GM21786 (cell line): ENCODE results near the gene MTHFSD.

Source experiments
- ATAC-seq: cut with Tn5 transposase; IDR thresholded peaks from one replicate; pipeline ENCODE4 v1.9.1; 2021; ENCODE audit not compliant: unreplicated experiment

Gene MTHFSD

GRCh38 chr16:86571530-86571915 is 16.5 kb upstream of the MTHFSD start:
- ATAC-seq: no peak

DNA sequence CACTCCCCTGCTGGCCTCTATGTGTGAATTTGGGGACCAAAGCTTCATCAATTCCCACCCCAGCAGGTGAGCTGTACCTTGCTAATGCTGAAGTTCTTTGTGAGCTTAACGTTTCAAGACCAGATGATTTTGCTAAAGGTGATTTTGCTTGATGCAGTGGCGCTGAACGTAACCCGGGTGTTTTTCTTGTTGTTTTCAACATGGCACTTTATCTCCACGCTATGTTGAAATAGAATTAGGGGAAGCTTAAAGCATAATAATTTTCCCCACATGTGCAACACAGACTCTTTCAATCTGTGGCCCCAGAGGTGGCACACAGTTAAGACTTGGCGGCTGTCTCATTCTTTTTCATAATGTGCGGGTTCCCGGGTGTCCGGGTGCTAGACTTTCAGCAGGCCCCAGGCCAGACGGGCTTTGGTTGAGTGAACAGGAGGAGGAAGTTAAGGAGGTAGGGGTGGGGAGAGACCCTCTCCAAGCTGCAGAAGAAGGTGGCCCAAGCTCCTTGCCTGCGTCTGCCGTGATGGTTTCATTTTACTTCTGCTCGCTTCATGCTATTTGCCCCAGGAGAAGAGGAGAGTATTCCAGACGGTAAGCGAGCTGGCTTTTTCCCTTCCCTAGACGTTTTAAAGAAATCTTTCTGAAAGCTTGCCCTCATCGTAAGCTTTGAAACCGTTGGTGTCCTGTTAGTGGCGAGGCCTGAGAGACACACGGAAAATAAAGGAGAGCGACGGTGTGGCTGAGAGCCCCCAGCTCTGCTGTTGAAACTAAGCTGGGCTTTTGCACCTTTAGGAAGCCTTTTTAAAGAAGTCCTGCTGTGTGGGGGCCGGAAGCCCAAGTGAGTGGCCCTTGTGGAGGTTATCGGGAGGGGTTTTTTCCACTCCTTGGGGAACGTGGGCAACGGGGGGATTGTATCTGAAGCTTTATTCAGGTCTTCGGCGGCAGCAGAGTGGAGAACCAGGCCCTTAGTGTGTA is 15.8 kb upstream of the MTHFSD start:
- ATAC-seq: no peak

GRCh38 chr16:86569701-86570447 is 14.8 kb upstream of the MTHFSD start:
- no peak for ATAC-seq

- ATAC-seq: no peak
Observed at GRCh38 chr16:86568677-86569623, 13.9 kb upstream of the MTHFSD start.

DNA sequence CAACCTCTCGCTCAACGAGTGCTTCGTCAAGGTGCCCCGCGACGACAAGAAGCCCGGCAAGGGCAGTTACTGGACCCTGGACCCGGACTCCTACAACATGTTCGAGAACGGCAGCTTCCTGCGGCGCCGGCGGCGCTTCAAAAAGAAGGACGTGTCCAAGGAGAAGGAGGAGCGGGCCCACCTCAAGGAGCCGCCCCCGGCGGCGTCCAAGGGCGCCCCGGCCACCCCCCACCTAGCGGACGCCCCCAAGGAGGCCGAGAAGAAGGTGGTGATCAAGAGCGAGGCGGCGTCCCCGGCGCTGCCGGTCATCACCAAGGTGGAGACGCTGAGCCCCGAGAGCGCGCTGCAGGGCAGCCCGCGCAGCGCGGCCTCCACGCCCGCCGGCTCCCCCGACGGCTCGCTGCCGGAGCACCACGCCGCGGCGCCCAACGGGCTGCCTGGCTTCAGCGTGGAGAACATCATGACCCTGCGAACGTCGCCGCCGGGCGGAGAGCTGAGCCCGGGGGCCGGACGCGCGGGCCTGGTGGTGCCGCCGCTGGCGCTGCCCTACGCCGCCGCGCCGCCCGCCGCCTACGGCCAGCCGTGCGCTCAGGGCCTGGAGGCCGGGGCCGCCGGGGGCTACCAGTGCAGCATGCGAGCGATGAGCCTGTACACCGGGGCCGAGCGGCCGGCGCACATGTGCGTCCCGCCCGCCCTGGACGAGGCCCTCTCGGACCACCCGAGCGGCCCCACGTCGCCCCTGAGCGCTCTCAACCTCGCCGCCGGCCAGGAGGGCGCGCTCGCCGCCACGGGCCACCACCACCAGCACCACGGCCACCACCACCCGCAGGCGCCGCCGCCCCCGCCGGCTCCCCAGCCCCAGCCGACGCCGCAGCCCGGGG is 12.9 kb upstream of the MTHFSD start:
- no peak for ATAC-seq

GRCh38 chr16:86566966-86567700 is 12.1 kb upstream of the MTHFSD start:
- no peak for ATAC-seq

DNA sequence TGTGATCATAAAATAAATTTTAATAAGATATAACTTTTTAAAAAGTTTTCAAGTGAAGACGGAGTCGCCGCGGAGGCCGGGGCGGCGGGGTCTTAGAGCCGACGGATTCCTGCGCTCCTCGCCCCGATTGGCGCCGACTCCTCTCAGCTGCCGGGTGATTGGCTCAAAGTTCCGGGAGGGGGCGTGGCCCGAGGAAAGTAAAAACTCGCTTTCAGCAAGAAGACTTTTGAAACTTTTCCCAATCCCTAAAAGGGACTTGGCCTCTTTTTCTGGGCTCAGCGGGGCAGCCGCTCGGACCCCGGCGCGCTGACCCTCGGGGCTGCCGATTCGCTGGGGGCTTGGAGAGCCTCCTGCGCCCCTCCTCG is 11.5 kb upstream of the MTHFSD start, which contains the start of gene FOXC2:
FOXC2 (plus strand) TSS at position 229 of the 365 bp plus-strand sequence. CDS start 507 bp downstream, outside the sequence.
- ATAC-seq: no peak

DNA sequence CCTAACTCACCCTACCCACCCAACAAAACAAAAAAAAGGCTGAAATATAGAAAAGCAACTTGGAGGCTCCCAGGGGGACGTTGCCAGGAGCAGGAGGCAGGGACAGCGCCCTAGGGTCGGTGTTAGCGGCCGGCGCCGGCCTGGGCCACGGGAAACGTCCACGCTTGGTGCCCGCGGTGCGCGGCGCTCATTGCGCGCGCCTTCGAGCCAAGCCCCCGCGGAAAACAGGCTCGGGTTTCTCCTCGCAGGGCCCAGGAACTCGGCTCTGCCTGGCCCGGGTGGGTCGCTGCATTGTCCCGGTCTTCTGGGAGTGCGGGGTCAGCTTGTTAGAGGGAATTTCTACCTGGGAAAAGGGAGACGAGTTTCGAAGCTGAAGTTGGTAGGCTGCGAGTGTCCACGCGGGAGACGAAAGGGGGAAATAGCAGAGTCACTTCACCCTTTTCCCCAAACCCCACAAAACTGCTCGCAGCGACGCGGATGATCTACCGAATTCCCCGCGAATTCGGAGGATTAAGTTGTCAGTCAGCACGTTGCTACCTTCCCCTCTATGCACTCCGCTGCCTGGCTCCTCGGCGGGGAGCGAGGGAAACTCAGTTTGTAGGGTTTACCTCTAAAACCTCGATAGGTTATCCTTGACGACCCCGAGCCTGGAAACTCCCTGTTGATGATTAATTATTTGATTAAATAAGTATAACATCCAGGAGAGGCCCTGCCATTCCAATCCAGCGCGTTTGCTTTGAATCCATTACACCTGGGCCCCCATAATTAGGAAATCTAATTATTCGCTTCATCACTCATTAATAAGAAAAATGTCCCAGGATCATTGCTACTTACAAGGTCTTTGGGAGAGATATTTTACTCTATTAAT is 10.8 kb upstream of the MTHFSD start:
- no peak for ATAC-seq

DNA sequence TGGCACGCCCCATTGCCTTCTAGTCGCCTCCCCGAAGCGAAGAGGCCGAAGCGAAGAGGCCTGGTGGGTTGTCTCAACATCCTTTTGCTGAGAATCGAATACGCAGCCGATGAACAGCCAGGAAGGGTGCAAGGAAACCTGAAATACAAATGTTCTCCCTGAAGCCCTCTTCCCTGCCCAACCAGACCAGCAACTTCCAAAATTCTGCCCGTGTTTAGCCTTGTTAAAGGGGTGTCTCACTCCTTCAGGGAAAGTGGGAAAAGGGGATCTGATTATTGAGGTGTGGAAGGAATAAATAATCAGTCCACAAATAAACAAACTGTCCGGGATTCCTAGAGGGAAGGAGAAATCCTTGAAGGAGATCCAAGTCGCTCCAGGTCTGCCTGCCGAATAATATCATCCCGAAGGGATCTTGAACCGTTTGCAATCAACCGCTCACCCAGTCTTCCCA is 10.2 kb upstream of the MTHFSD start:
- ATAC-seq: no peak

GRCh38 chr16:86563469-86564345 is 8.7 kb upstream of the MTHFSD start:
- ATAC-seq: peak; percentile 76

DNA sequence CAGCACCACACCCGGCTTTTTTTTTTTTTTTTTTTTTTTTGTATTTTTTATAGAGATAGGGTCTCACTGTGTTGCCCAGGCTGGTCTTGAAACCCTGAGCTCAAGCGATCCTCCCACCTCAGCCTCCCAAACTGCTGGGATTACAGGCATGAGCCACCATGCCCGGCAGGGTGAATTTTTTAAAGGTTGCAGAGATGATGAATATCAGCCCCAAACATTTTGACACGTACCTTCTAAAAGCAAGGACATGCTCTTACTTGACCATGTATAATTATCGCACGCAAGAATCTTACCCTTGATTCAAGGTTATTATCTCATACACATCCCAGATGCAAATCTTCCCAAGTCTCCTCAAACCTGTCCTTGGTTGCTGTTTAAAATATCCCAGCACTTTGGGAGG is 7.3 kb upstream of the MTHFSD start:
- no peak for ATAC-seq

GRCh38 chr16:86559802-86560305 is 4.8 kb upstream of the MTHFSD start:
- ATAC-seq: no peak

DNA sequence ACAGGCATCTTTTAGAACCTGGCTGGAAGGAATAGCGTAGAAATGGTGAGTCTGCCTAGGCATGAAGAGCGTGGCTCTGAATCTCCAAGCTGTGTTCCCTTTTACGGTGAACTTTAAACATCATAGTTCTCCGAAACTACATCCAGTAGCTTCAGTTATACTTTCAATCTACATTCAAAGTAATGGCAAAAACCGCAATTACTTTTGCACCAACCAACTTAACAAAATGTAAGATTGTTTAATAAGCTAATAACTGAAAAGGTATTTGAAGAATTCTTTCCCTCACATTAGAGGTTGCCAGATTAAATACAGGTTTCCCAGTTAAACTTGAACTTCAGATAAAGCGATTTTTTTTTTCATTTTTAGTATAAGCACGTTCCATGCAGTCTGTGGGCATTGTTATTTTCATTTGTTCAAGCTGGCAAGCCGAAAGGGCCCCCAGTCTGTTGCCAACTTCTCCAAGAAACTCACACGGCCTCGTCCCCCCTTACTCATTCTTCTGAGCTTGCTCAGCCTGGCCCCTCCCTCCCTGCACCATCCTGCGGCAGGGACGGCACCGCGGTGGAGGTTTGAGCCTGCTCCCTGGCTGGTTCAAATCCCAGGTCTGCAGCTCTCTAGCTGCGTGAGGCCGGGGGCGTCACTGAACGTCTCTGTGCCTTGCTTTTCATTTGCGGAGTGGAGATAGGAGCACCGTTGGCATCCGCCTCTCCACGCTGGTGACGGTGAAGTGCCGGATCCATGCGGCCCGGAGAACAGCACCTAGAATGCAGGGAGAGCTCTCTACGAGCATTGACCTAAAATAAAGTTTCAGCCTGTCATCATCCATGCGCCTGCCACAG is 3.5 kb upstream of the MTHFSD start:
- ATAC-seq: no peak

DNA sequence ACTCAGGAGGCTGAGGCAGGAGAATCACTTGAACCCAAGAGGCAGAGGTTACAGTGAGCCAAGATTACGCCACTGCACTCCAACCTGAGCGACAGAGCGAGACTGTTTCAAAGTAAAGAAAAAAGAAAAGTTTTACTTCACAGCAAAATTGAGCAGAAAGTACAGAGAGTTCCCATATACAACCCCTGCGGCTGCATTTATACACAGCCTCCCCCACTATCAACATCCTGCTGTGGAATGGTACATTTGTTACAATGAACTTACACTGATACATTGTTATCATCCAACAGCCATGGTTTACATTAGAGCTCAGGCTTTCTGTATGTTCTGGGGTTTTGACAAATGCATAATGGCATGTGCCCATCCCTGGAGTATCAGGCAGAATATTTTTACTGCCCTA is 2.6 kb upstream of the MTHFSD start:
- no peak for ATAC-seq

DNA sequence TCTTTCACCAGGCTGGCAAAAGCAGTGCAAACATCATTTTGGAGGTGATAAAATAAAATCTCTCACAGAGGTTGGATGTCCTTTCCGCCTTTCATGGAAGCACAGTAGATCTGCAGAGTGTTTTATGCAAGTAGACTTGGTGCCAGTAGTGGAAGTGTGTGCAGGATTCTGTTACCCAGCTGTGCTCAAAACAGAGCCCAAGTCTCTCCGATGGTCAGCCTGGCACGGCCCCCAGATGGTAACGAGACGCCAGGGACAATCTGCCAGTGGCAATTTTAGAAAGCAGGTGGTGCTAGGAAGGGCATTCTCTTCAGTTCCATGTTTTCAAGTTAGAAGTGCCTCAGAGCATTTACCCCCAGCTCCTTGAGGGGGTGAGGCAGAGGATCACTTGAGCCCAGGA is 1.5 kb upstream of the MTHFSD start:
- ATAC-seq: no peak

GRCh38 chr16:86555704-86556075 is 655 bp upstream of the MTHFSD start:
- no peak for ATAC-seq
